Measurements from ENCODE around the gene PRUNE2. TPM values are rescaled to one million over a fixed set of nuclear protein-coding genes. Genes with fewer than 3 reads are reported as not detected.

PRUNE2 gene
- total RNA-seq, 1 donor from 2014 or later, result 1.3 TPM

- DNase-seq, result no peak
- intact Hi-C loops (cut with DNase I), result no loop called here
- no peak for ATAC-seq (ENCODE audit: poor library complexity)
Observed at GRCh38 chr9:76626980-76627379, 278.9 kb downstream of the PRUNE2 start.

- no peak for ATAC-seq (ENCODE audit: poor library complexity)
- intact Hi-C loops (cut with DNase I), result no loop called here
Observed at GRCh38 chr9:76626141-76626540, 279.8 kb downstream of the PRUNE2 start.

GRCh38 chr9:76624391-76625048 is 281.4 kb downstream of the PRUNE2 start:
- ATAC-seq (ENCODE audit: poor library complexity), result no peak
- DNase-seq, result no peak
- intact Hi-C loops (cut with DNase I), result no loop called here

More at GRCh38 chr9:76626141-76626540, 279.8 kb downstream of the PRUNE2 start:
- no peak for DNase-seq

GRCh38 chr9:76620996-76621395 is 284.9 kb downstream of the PRUNE2 start:
- DNase-seq, result no peak
- intact Hi-C loops (cut with DNase I), result no loop called here
- ATAC-seq (ENCODE audit: poor library complexity), result no peak

GRCh38 chr9:76620581-76620980 is 285.3 kb downstream of the PRUNE2 start:
- DNase-seq, result no peak
- intact Hi-C loops (cut with DNase I), result no loop called here
- no peak for ATAC-seq (ENCODE audit: poor library complexity)

- intact Hi-C loops (cut with DNase I), result no loop called here
- DNase-seq (no peak), ATAC-seq (ENCODE audit: poor library complexity) (peak; percentile 74)
Observed at GRCh38 chr9:76619640-76620039, 286.3 kb downstream of the PRUNE2 start.

GRCh38 chr9:76619197-76619596 is 286.7 kb downstream of the PRUNE2 start:
- ATAC-seq (ENCODE audit: poor library complexity) (peak; percentile 44), DNase-seq (no peak)
- intact Hi-C loops (cut with DNase I), result no loop called here

GRCh38 chr9:76618762-76619161 is 287.2 kb downstream of the PRUNE2 start:
- intact Hi-C loops (cut with DNase I), result no loop called here
- ATAC-seq (ENCODE audit: poor library complexity), result peak; percentile 48

GRCh38 chr9:76617497-76618175 is 288.3 kb downstream of the PRUNE2 start:
- no peak for DNase-seq
- intact Hi-C loops (cut with DNase I), result no loop called here
- peak; percentile 12 for ATAC-seq (ENCODE audit: poor library complexity)

More at GRCh38 chr9:76618762-76619161, 287.2 kb downstream of the PRUNE2 start:
- no peak for DNase-seq

- ATAC-seq (ENCODE audit: poor library complexity) (no peak), DNase-seq (no peak)
- intact Hi-C loops (cut with DNase I), result no loop called here
Observed at GRCh38 chr9:76616780-76617179, 289.1 kb downstream of the PRUNE2 start.

- intact Hi-C loops (cut with DNase I), result no loop called here
- peak; percentile 27 for ATAC-seq (ENCODE audit: poor library complexity)
- no peak for DNase-seq
Observed at GRCh38 chr9:76615177-76615603, 290.7 kb downstream of the PRUNE2 start.

- DNase-seq, result no peak
- no peak for ATAC-seq (ENCODE audit: poor library complexity)
- intact Hi-C loops (cut with DNase I), result loop anchor here (5.0 kb wide), 1 partner anchor 52 kb away; no protein-coding TSS in a partner anchor
Observed at GRCh38 chr9:76613974-76614373, 291.9 kb downstream of the PRUNE2 start.

GRCh38 chr9:76613150-76613781 is 292.6 kb downstream of the PRUNE2 start:
- intact Hi-C loops (cut with DNase I), result loop anchor here (5.0 kb wide), 1 partner anchor 51 kb away; no protein-coding TSS in a partner anchor
- ATAC-seq (ENCODE audit: poor library complexity), result no peak
- DNase-seq, result no peak

- peak; percentile 88 for DNase-seq
- intact Hi-C loops (cut with DNase I), result loop anchor here (5.0 kb wide), 1 partner anchor 48 kb away; no protein-coding TSS in a partner anchor
- ATAC-seq (ENCODE audit: poor library complexity), result peak; percentile 98
Observed at GRCh38 chr9:76610011-76610352, 295.9 kb downstream of the PRUNE2 start.

- ATAC-seq (ENCODE audit: poor library complexity), result peak; percentile 21
- intact Hi-C loops (cut with DNase I), result loop anchor here (5.0 kb wide), 1 partner anchor 47 kb away; no protein-coding TSS in a partner anchor
- no peak for DNase-seq
Observed at GRCh38 chr9:76609285-76610010, 296.5 kb downstream of the PRUNE2 start.

GRCh38 chr9:76608575-76609273 is 297.2 kb downstream of the PRUNE2 start:
- ATAC-seq (ENCODE audit: poor library complexity) (no peak), DNase-seq (no peak)
- intact Hi-C loops (cut with DNase I), result no loop called here

GRCh38 chr9:76607730-76608436 is 298.0 kb downstream of the PRUNE2 start:
- no peak for ATAC-seq (ENCODE audit: poor library complexity)
- intact Hi-C loops (cut with DNase I), result no loop called here
- DNase-seq, result no peak

Data from Right ventricle myocardium superior (tissue), 1 donor.